WTC11 (cell line): ENCODE results near the gene MRPL52.

ENCODE experiments used
- ATF2 ChIP-seq: sonication (generic); formaldehyde crosslinking; IDR thresholded peaks from 2 replicates; pipeline ENCODE4 v1.8.1; 2022; ENCODE audit warnings: low read depth, missing genetic modification reagents, borderline replicate concordance
- CDX4 ChIP-seq: fragments of 250-450 bp; sonication (Bioruptor Pico); IDR thresholded peaks from 2 replicates; pipeline ENCODE4 v1.9.0; 2021; ENCODE audit warnings: moderate library complexity, mild to moderate bottlenecking, inconsistent platforms, borderline replicate concordance
- CTCF ChIP-seq: fragments of 200-600 bp; IDR thresholded peaks from 2 replicates; pipeline ENCODE4 v1.8.0; 2022; ENCODE audit warnings: antibody characterized with exemption
- JUN ChIP-seq: sonication (generic); formaldehyde crosslinking; IDR thresholded peaks from 2 replicates; pipeline ENCODE4 v1.8.0; 2023; ENCODE audit warnings: mild to moderate bottlenecking, missing genetic modification reagents
- SP1 ChIP-seq: sonication (generic); formaldehyde crosslinking; conservative IDR thresholded peaks from 2 replicates; pipeline ENCODE4 v1.8.1; 2022; ENCODE audit warnings: missing genetic modification reagents
- ZBTB43 ChIP-seq: sonication (generic); formaldehyde crosslinking; IDR thresholded peaks from 2 replicates; pipeline ENCODE4 v1.8.1; 2023; ENCODE audit warnings: mild to moderate bottlenecking, missing genetic modification reagents

- TF ChIP-seq CTCF (no peak), JUN (CRISPR knock-in tag) (no peak), CDX4 (no peak), ZBTB43 (CRISPR knock-in tag) (no peak), ATF2 (CRISPR knock-in tag) (no peak), SP1 (CRISPR knock-in tag) (no peak)
These were observed 19.6 kb downstream of the MRPL52 start for GRCh38 chr14:22849212-22849819.
